Putamen (tissue), 1 donor: Measurements from ENCODE around the gene TIMM17A.
"Not testable (repeated sequence)": the region's sequence is repeated elsewhere in the genome, so short reads cannot be mapped to it uniquely, and the experiment has no call there.

ENCODE experiments used
- DNase-seq: peaks from one replicate; pipeline ENCODE4 v3.0.0-alpha.2; 2016; ENCODE audit warnings: low spot score

Gene TIMM17A

DNA sequence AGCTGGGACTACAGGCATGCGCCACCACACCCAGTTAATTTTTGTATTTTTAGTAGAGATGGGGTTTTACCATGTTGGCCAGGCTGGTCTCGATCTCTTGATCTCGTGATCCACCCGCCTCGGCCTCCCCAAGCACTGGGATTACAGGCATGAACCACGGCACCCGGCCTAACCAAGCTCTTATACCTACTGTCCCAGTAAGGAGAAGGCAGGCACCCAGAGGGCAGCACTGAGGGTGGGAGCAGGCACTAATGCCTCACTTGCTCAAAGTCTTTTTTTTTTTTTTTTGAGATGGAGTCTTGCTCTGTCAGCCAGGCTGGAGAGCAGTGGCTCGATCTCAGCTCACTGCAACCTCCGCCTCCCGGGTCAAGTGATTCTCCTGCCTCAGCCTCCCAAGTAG lies 15.0 kb upstream of the TIMM17A start:
- DNase-seq = not testable (repeated sequence)

DNA sequence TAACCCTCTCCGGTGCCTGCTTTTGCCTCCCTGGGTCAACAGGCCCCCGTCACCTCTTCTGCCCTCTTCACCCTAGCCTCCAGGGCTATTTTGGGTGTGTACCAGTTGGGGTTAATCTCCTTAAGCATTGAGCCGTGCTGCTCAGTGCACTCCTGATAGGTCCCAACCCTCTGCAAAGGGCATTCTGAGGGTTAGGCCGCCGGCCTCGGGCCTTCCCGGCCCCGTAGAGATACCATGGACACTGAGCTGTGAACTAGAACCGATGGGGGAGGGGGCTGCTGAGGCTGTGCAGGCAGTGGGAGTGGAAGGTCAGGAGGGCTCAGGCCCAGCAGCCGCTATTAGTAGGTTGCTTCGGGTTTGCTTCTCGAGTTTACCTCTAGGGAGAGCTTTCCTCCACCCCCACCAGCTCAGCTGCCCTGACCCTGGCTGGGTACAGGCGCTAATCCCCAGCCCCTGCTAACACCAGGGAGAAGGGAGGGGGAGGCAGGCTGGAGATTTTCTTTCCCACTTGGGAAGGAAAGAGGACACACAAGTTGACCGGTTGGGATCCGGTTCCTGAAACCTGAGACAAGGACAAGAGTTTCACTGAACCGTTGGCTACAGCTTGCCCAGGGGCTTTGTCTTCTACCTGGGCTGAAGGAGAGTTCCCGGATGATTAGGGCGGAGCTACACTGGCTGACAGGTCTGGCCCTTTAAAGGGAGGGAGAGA lies 13.7 kb upstream of the TIMM17A start:
- no peak for DNase-seq

DNA sequence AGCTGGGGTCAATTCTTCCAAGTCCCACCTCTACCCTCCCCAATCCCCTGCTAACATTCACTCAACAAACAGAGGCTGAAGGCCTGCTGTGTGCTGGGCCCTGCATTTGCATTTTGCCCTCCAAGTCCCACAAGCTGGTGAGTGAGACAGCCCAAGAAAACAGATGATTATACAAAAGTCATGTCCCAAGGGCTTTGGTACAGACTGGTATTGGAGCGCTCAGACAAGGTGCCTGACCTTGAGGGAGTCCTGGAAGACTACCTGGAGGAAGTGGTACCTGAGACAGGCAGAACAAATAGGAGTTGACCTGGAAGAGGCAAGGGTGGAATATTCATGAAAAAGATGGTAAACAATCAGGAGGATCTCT lies 13.2 kb upstream of the TIMM17A start:
- no peak for DNase-seq

DNA sequence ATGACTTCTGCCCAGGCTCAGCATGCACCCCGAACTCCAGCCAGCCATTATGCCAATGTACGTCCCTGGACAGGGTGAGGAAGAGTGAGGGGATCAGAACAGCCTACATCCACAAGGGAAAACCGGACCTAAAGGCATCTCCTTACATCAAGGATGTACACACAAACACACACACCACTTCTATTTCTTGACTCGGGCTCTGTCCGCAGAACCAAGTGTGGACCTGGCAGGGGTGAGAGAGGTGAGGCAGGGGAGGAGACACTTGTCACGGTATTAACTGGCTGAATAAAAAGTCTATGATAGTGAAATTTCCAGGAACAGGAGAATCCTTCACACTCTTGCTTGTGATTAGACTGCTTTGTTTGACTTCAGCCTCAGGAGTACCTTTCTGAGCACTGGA lies 11.3 kb upstream of the TIMM17A start:
- DNase-seq = no peak

DNA sequence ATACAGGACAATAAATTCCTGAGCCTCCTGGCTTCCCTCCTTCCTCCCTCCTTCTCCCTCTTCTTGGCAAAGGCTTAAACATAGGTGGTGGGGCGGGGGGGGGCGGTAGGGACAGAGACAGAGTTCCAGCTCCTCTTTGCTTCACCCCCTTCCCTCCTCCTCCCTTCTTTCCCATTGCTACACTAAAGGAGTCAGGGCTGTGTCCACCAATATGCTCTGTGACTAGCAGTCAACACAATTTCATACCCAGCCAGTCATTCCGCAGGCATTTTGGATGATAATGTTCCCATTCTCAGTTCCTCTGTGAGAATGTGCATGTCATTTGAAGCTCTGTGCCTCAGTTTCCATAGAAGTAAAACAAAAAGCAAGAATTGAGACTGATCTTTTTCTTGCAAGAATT lies 10.7 kb upstream of the TIMM17A start:
- no peak for DNase-seq

DNA sequence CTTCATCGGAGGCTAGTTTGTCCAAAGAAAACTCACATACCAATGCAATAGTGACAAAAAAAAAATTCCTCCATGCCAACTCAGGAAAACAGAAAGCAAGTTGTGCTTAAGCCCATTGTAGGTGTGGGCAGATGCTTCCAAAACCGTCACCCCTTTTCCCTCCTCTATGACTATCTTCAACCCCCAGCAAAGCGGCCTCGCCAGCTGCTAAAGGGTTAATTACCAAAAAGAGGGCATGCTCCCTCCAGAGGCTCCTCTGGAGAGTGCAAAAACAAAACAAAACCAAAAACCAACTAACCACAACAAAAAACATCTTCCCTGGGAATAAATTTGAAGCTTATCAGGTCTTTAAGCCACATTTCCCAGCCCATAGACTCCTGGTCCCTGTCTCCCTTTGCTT lies 10.1 kb upstream of the TIMM17A start:
- no peak for DNase-seq

DNA sequence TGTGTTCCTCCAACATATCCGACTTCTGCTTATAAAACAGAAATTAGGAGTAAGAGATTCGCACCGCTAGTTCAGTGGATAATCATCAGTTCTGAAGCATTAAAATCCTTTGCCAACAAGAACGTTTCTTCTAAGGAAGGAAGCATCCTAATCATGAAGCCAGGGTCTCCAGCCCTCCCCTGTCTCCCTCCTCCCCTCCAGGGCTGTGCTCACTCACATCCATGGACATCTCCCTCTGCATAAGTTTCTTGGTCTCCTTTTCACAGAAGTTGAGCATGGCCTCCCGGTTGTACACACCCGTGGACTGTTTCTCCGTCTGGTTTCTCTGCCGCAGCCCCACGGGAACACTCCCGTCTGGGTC lies 9.5 kb upstream of the TIMM17A start:
- no peak for DNase-seq

DNA sequence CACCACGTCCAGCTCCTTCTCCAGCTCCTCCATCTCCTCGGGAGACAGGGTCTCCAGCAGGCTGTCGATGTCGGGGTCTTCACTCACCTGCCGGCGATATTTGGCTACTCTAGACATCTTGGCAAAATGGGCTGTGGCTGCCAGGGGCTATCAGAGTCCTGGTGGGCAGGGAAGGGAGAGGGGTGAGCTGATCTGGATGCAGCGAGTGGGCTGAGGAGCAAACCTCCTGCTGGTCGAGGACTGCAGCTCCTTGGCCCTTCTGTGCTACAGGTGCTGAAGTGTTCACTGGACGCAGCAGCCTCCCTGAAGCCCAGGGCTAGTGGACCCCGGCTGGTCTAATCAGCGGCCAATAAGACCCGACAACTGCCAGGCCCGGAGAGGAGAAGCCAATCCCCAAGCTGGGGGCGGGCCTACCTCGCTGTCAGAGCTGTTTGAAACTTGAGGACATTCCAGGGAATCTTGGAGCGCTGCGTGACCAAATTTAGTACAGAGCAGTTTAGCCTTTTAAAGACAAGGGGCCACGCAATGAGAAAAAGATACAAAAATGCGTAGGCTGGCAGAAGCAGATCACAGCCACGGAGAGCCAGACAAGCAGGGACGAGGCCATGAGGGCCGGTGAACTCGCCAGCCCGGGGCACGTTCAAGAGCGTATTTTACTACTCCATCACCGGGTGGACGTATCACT lies 8.9 kb upstream of the TIMM17A start, which contains the start of gene LMOD1:
LMOD1 (minus strand) TSS at position 325 of the 685 bp plus-strand sequence; CDS start at position 117, 208 bp downstream.
- DNase-seq = peak; percentile 28

DNA sequence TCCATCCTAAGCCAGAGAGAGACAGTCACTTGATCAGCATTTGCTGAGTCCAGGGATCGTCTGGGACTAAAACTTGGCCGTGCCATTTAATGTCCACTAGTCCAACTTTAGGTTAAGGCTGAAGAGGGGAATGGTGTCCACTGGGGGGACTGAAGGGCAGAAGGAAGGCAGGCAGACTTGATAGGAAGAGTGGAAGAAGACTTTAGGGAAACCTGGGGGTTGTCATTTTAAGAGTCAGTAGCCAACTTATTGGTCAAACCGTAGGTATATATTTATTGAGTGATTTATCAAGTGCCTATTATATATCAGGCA lies 7.7 kb upstream of the TIMM17A start:
- no peak for DNase-seq

DNA sequence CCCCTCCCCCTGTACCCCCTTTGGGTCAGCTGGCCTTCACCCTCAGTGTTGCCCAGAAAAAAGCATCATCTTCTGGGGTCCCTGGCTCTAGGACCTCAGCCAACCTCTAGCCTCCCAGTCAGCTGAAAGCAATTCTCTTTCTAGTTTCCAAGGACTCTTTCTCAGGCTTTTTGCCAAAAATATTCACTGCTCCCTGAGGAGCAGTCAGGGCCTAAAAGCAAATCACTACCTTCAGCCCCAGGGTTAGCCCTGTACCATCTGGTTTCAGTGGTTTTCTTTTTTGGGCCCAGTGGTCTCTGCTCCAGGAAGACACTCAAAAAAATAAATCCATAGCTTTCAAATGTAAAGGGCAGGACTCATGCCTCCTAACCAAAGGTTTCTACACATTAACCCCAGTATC lies 5.8 kb upstream of the TIMM17A start:
- no peak for DNase-seq

DNA sequence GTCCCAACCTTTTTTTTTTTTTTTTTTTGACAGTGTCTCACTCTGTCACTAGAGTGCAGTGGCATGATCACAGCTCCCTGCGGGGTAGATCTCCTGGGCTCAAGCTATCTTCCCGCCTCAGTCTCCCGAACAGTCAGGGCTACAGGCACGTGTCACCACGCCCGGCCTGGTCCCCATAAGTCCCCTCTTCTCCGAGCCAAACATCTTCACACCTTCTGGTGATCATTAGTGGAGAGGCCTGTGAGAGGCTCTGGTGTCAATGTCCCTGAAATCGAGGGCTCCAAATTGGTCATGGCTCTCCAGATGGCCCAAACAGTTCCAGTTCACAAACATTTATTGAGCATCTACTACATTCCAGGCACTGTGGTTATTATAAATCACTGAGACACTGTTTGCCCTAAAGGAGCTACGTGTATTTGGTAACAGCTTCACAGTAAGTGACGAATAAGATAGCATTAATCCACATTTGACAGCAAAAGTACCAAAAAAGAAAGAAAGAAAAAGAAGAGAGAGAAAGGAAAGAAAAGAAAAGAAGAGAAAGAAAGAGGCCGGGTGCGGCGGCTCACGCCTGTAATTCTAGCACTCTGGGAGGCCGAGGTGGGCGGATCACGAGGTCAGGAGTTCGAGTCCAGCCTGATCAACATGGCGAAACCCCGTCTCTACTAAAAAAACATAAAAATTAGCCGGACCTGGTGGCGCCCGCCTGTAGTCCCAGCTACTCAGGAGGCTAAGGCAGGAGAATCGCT lies 867 bp upstream of the TIMM17A start:
- no peak for DNase-seq

DNA sequence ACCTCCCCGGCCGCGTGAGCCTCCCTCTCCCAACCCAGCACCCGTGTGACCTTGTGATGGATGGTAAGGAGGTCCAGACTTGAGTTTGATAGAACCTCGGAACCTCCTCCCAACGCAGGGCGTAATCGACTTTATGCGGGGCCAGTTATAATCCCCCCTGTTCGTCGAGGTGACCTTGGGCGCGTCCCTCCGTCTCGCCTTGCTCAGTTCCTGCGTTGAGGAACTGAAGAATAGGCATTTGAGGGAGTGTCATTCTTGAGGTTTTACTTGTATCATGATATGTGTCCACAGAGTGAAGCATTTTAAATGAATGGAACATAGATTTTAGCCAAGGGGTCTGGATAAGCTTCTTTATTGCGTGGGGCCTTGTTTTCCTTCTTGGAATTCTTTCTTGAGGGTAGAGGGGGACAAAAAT lies 433 bp downstream of the TIMM17A start:
- DNase-seq = no peak

DNA sequence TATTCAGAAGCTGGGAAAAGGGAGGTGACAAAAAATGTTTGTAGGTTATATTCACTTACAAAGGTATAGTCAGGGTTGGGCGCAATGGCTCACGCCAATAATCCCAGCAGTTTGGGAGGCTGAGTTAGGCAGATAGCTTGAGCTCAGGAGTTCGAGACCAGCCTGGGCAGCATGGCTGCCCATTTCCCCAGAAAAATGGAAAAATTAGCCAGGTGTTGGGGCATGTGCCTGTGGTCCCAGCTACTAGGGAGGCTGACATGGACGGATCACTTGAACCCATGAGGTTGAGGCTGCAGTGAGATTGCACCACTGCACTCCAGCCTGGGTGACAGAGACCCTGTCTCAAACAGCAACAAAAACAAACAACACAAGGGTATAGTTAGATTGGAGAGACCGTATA lies 3.0 kb downstream of the TIMM17A start:
- DNase-seq = no peak

DNA sequence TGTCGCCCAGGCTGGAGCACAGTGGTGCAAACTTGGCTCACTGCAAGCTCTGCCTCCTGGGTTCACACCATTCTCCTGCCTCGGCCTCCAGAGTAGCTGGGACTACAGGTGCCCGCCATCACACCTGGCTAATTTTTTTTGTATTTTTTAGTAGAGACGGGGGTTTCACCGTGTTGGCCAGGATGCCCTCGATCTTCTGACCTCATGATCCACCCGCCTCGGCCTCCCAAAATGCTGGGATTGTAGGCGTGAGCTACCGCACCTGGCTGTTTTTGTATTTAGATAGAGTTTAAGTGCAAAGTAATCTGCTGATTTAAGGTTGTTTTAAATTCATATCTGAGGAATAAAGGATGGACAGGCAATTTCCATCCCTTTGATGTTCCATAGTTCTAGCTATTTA lies 7.1 kb downstream of the TIMM17A start:
- not testable (repeated sequence) for DNase-seq

DNA sequence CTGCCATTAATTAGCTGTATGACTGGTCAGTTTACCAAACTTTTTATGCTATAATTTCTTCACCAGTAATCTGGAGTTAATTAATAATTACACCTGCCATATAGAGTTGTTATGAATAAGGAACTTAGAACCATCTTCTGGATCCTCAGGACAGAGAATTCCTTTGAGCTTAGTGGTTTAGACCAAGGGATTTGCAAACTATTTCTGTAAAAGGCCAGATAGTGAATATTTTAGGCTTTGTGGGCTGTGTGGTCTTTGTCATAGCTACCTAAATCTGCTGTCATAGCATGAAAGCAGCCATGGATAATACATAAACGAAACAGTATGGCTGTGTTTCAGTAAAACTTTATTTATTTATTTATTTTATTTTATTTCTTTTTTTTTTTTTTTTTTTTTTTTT lies 9.0 kb downstream of the TIMM17A start:
- DNase-seq = no peak

DNA sequence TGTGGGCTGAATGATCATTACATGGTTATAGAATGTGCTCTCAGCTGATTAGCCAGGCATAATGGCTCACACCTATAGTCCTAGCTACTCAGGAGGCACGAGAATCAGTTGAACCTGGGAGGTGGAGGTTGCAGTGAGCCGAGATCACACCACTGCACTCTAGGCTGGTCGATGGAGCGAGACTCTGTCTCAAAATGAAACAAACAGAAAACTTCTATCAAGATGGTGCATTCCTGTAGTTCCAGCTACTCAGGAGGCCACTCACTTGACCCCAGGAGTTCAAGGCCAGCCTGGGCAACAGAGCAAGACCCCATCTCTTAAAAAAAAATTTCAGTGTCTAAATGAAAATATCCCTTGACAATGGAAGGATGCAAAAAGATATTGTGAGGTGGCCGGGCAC lies 10.9 kb downstream of the TIMM17A start:
- DNase-seq = no peak

DNA sequence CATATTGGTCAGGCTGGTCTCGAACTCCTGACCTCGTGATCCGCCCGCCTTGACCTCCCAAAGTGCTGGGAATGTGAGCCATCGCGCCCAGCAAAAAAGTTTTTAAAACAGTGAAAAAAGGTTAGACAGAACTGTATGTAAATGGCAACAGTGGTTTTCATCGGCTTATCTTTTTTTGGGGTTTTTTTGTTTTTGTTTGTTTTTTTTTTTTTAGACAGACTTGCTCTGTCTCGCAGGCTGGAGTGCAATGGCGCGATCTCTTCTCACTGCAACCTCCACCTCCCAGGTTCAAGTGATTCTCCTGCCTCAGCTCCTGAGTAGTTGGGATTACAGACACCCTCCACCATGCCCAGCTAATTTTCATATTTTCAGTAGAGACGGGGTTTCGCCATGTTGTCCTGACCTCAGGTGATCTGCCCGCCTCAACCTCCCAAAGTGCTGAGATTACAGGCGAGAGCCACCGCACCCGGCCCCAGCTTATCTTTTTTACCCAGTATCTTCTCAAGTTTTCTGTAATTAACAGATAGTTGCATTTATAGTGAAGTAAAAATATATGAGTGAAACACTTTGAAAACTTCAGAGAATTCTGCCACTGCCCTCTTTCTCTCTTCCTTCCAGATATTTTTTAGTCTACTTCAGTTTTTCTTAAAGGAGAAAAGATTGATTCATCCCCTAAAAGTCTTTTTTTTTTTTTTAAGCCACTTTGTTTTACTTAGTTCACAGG lies 13.1 kb downstream of the TIMM17A start:
- no peak for DNase-seq

DNA sequence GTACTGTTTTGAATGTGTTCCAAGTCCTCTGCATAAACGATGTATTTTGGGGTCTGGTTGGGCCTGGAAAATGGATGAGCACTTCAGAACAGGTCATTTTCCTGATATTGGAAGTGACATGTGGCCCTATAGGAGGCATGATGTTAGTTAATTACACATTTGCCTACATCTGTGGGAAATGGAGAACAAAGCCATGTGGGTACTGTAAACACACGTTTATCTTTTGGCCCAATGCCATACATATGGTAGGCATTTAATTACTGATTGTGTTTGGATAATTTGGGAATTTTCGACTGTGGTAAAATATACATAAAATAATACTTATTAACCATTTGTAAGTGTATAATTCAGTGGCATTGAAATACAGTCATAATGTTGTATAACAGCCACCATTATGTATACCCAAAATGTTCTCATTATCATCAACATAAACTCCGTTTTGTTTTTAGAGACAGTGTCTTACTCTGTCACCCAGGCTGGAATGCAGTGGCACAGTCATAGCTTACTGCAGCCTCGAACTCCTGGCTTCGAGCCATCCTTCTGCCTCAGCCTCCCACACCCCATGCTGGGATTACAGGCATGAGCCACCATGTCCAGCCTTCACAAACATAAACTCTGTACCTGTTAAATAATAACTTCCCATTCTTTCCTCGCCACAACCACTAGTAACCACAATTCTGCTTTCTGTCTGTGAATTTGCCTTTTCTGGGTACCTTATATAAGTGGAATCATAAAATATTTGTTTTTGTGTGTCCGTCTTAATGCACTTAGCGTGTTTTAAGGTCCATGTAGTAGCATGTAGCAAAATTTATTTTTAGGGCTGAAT lies 15.2 kb downstream of the TIMM17A start:
- DNase-seq = no peak

DNA sequence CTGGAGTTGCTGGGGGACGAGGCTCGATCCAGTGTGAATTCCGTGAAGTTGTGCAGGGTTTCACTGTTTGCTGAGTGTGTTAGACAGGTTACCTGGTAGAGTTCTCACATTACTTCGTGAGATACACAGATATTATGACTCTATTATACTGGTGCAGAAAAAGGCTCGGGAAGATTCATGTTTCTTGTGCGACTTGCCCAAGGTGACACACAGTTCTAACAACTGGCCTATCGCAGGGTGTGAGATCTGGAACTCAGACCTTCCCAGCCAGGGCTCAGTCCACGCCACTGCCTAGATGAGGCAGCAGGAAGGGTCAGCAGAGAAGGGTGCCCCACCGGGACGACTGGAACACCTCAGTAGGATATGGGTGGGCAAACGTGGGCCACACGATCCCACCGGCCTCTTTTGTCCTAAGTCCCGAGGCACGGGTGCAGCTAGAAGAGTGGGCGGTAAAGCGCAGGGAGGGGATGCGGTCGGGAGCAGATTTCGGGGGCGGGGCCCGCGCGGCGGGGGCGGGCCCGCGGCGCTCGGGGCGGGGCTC lies 26.8 kb downstream of the TIMM17A start:
- peak; percentile 70 for DNase-seq

DNA sequence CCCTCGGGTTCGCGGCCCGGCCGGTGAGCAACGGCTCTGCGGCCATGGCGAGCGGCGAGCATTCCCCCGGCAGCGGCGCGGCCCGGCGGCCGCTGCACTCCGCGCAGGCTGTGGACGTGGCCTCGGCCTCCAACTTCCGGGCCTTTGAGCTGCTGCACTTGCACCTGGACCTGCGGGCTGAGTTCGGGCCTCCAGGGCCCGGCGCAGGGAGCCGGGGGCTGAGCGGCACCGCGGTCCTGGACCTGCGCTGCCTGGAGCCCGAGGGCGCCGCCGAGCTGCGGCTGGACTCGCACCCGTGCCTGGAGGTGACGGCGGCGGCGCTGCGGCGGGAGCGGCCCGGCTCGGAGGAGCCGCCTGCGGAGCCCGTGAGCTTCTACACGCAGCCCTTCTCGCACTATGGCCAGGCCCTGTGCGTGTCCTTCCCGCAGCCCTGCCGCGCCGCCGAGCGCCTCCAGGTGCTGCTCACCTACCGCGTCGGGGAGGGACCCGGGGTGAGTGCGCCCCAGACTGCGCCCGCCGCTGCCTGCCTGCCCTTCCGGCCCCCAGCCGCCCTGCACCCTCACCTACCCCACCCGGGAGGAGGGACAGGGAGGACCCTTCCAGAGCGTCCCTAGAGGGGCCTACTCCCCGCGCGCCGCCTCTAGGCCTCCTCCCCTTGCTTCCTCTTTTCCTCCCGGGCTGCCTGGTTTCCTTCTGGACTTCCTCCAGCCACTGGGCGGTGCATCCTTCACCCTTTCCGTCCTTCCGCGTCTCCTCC lies 27.5 kb downstream of the TIMM17A start, which contains the start of gene RNPEP:
RNPEP (plus strand) TSS at position 26 of the 757 bp plus-strand sequence; CDS start at position 45, 19 bp downstream.
- DNase-seq = peak; percentile 49

DNA sequence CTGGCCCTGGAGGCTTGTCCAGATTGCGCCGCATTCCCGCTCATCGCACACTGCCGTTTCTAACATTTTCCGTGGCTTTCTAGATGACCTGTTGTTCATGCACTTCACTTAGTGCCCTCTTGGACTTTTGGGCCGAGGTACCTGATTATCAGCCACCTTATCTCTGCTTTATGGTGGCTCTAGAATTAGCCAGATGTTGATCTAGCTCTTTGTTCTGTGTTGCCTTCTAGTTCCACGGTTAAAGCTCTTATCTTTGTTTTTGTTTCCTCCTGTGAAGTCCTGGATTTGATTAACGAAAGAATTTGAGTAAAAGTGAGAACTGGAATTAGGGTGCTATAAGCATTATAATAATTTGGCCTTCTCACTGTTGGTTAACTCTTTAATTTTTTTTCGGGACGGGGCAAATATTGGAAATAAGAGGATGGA lies 28.1 kb downstream of the TIMM17A start:
- no peak for DNase-seq
